Tongue (tissue), 3 donors: Measurements from ENCODE around the gene GLDC. TPM values are rescaled to one million over a fixed set of nuclear protein-coding genes. Genes with fewer than 3 reads are reported as not detected.

ENCODE experiments used
- DNase-seq: peaks from one replicate; pipeline ENCODE4 v3.0.0-alpha.2; 2015
- small RNA-seq: library from RNA; depleted of rRNA; stranded (forward); fragments of <200 nt; gene quantifications from one replicate; pipeline ENCODE3, GENCODE V24; 2014; ENCODE audit warnings: low replicate concordance
- total RNA-seq: library from RNA; depleted of rRNA; stranded (reverse); fragments of >200 nt; gene quantifications from one replicate; pipeline ENCODE4 v1.2.3, GENCODE V29; 2014

GLDC gene
- total RNA-seq, 1 donor from 2014 or later: 1.6 TPM

- no peak for DNase-seq
Observed at GRCh38 chr9:6501526-6502210, 143.9 kb downstream of the GLDC start.

DNA sequence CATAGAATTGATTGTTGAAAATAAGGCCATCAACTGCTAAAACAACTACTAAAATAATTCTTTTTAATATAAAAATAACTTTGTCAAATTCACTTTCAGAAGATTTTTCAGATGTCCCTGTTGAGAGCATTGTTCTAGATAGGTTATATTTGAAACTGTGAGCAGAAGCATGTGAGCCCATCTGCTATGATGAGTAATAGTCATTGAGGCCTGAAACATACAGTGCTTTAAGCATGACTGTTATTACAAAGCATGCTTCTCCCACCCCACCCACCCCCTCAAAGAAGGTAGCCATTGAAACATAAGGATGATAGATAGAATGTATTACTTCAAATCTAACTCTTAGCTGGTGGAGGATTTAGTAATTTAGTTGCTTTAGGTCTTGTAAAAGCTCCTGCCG is 146.5 kb downstream of the GLDC start:
- DNase-seq: no peak

DNA sequence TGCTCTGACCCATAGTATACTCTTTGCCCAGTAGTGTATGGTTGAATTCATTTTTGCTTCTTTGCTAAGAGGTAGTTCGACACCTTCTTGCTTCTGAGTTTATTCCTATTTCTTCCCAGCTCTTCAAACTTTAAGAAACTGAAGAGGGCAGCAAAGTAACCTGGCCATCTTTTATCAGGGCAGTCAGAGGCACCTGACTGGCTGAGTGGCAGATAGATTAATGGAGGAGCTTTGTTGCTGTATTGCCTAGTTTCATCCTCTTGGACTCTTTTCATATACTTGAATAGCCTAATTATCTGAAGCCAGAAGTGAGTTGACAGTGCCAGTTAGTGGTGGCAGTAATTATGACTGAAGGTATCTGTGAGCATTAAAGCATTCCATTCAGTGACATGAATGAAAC is 150.1 kb downstream of the GLDC start:
- no peak for DNase-seq

- DNase-seq: no peak
Observed at GRCh38 chr9:6490863-6491262, 154.7 kb downstream of the GLDC start.

DNA sequence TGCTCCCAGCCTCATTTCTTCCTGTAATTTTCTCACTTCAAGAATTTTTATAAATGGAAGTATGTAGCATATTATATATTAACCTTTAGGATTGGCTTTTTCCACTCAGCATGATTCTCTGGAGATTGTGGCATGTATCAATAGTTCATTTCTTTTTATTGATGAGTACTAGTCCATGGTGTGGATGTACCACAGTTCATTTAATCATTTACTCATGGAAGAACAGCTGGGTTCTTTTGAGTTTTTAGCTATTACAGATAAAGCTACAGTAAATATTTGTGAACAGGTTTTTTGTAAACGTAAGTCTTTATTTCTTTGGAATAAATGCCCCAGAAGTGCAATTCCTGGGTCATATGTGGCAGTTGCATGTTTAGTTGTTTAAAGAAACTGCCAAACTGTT is 156.4 kb downstream of the GLDC start:
- DNase-seq: no peak

GRCh38 chr9:6488395-6488794 is 157.1 kb downstream of the GLDC start:
- no peak for DNase-seq

GRCh38 chr9:6484210-6484609 is 161.3 kb downstream of the GLDC start:
- DNase-seq: no peak

Small RNA genes within 50 kb of the gene (small RNA-seq; reads per million reads assigned to genes)
- gene RN7SL123P (not detected), gene RN7SL25P (not detected)

Other genes with a start within 250 kb of the GLDC start
- 76.3 TPM for gene UHRF2, start 232.5 kb downstream of the GLDC start, total RNA-seq
- gene KDM4C, start 112.2 kb upstream of the GLDC start, total RNA-seq: 51.6 TPM